PC-3 (cell line): Measurements from ENCODE around the gene CA4.

Experiments used
- EZH2 ChIP-seq: fragments of 300-600 bp; sonication (generic); IDR thresholded peaks from one replicate; pipeline ENCODE4 v1.6.1; 2017; ENCODE audit warnings: antibody characterized with exemption, mild to moderate bottlenecking, low read length; ENCODE audit not compliant: unreplicated experiment
- EZH2phosphoT487 ChIP-seq: fragments of 300-600 bp; sonication (generic); IDR thresholded peaks from 2 replicates; pipeline ENCODE4 v1.6.1; 2018; ENCODE audit warnings: mild to moderate bottlenecking, antibody characterized with exemption, low read length, borderline replicate concordance
- TF ChIP-seq, protein P1 (sequence below): fragments of 300-600 bp; sonication (generic); conservative IDR thresholded peaks from 2 replicates; pipeline ENCODE4 v1.5.1; 2017; ENCODE audit warnings: antibody characterized with exemption, low read depth, mild to moderate bottlenecking, low read length

DNA sequence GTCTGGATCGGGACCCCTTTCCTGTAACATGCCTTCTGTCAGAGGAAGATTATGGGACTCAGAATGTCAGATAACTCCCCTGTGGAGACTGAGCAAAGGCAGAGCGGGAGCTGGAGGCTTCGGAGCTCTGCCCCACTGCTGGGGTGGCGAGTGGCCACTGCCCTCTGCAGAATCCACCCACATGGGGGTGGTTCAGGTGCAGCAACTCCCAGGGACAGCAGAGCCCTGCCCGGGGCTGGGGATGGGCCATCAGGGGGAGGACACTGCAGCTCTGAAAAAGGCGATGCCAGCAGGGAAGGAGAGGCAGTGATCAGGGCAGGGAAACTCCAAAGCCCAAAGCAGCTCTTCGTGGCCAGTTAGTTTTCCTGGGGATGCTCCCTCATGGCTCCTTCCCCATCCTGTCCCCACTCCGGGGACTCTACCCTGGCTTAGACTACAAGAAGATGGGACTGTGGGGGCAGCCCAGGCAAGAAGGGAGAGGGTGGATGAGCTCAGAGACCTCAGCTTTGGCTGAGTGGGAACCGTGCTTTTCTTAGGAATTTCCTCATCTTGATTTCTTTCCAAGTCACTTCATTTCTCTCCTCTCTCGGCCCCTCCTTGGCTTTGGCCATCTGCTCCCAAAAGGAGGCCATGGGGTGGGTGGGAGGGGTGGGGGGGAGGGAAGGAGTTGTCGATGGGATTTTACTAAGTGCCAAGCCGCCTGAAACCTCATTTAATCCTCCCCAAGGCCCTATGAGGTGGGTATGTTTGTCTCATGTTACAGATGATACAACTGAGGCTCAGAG, 4.0 kb downstream of the CA4 start:
- TF ChIP-seq, protein P1, sequence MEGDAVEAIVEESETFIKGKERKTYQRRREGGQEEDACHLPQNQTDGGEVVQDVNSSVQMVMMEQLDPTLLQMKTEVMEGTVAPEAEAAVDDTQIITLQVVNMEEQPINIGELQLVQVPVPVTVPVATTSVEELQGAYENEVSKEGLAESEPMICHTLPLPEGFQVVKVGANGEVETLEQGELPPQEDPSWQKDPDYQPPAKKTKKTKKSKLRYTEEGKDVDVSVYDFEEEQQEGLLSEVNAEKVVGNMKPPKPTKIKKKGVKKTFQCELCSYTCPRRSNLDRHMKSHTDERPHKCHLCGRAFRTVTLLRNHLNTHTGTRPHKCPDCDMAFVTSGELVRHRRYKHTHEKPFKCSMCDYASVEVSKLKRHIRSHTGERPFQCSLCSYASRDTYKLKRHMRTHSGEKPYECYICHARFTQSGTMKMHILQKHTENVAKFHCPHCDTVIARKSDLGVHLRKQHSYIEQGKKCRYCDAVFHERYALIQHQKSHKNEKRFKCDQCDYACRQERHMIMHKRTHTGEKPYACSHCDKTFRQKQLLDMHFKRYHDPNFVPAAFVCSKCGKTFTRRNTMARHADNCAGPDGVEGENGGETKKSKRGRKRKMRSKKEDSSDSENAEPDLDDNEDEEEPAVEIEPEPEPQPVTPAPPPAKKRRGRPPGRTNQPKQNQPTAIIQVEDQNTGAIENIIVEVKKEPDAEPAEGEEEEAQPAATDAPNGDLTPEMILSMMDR, result no peak
- no peak for TF ChIP-seq EZH2
- no peak for TF ChIP-seq EZH2phosphoT487
